Natural killer cell (primary cell): ENCODE data around the gene TXNL4B. TPM values are rescaled to one million over a fixed set of nuclear protein-coding genes. Genes with fewer than 3 reads are reported as not detected.

Source experiments
- ATAC-seq, 3 donors: fragments of 150-1000 bp in 2 of 3; fragments of 200-7000 bp in 1 of 3; cut with Tn5 transposase; 1 replicate in 1 of 3; 2 replicates in 2 of 3; pipeline ENCODE4 v1.10.0; 2021; ENCODE audit warnings: mild to moderate bottlenecking in 2 of 3, moderate library complexity in 2 of 3
- DNase-seq, 2 donors: peaks; one replicate each; pipeline versions ENCODE4 v3.0.0 to v3.0.0-alpha.2; 2013 to 2021; ENCODE audit warnings: mixed read lengths in 1 of 2
- H3K27ac ChIP-seq: one replicate; pipeline ENCODE4 v1.5.1; 2013; ENCODE audit warnings: mild to moderate bottlenecking, low read length
- H3K27me3 ChIP-seq: one replicate; pipeline ENCODE4 v1.6.1; 2013; ENCODE audit warnings: low read length; ENCODE audit not compliant: control insufficient read depth, insufficient read depth
- H3K36me3 ChIP-seq: one replicate; pipeline ENCODE4 v1.6.1; 2013; ENCODE audit warnings: low read length; ENCODE audit not compliant: control insufficient read depth, insufficient read depth
- H3K4me1 ChIP-seq: one replicate; pipeline ENCODE4 v1.6.1; 2013; ENCODE audit warnings: low read length; ENCODE audit not compliant: control insufficient read depth, insufficient read depth
- H3K4me3 ChIP-seq: one replicate; pipeline ENCODE4 v1.5.1; 2013; ENCODE audit warnings: low read length
- H3K9me3 ChIP-seq: one replicate; pipeline ENCODE4 v1.6.1; 2013; ENCODE audit warnings: low read length; ENCODE audit not compliant: control insufficient read depth, insufficient read depth
- H3K27ac Mint-ChIP-seq, 2 donors: one replicate each; pipeline ENCODE4 v1.8.0; 2022; ENCODE audit warnings: mild to moderate bottlenecking in 2 of 2, mixed read lengths in 2 of 2, moderate library complexity in 1 of 2
- H3K27me3 Mint-ChIP-seq, 2 donors: one replicate each; pipeline ENCODE4 v1.8.0; 2022; ENCODE audit warnings: low read depth in 2 of 2, mixed read lengths in 2 of 2
- H3K36me3 Mint-ChIP-seq: one replicate; pipeline ENCODE4 v1.8.0; 2022; ENCODE audit warnings: mixed read lengths
- H3K4me1 Mint-ChIP-seq, 2 donors: one replicate each; pipeline ENCODE4 v1.8.0; 2022; ENCODE audit warnings: mixed read lengths in 2 of 2
- H3K4me3 Mint-ChIP-seq: one replicate; pipeline ENCODE4 v1.8.0; 2022; ENCODE audit warnings: mild to moderate bottlenecking, moderate library complexity, mixed read lengths
- H3K9me3 Mint-ChIP-seq, 2 donors: one replicate each; pipeline ENCODE4 v1.8.0; 2022; ENCODE audit warnings: mixed read lengths in 2 of 2
- WGBS: methylation state at CpG from one replicate; pipeline ENCODE4 v1.1.7; 2013; ENCODE audit warnings: missing lambda C conversion rate; ENCODE audit not compliant: insufficient coverage; 5-methylcytosine and 5-hydroxymethylcytosine counted together
- intact Hi-C: fragments of 100-400 bp; cut with micrococcal nuclease; formaldehyde crosslinking; loops from one replicate; pipeline ENCODE4 v1.14.2; 2022
- total RNA-seq, 4 donors: library from RNA; stranded (reverse); fragments of 120-200 nt in 1 of 4; gene quantifications; one replicate each; pipeline versions ENCODE4 v1.2.3 to v1.2.4, GENCODE V29; 2013 to 2022
- TF ChIP-seq, protein P1 (sequence below): fragments of 200-600 bp; IDR thresholded peaks from one replicate; pipeline ENCODE4 v1.8.0; 2022; ENCODE audit warnings: antibody characterized with exemption

The TXNL4B gene
- total RNA-seq, 3 donors from 2014 or later (not counting 1 experiment from before 2014, with no cell fraction given): 12.1 to 13.8 (median 13.6) TPM

- DNase-seq (no peak), ATAC-seq (no peak)
- intact Hi-C loops: no loop called here
- Mint-ChIP-seq H3K27ac (no peak overlapping the region), H3K9me3 (no peaks in the 10 kb centered on the region), H3K36me3 (no peaks in the 10 kb centered on the region), H3K27me3 (no peaks in the 10 kb centered on the region), H3K4me3 (no peak overlapping the region), H3K4me1 (no peaks in the 10 kb centered on the region)
- WGBS: 91% methylated on average over 8 of the region's 8 CpGs
- Histone ChIP-seq H3K27me3 (no peaks in the 10 kb centered on the region), H3K4me1 (no peaks in the 10 kb centered on the region), H3K36me3 (no peaks in the 10 kb centered on the region), H3K4me3 (no peak overlapping the region), H3K27ac (no peak overlapping the region), H3K9me3 (no peaks in the 10 kb centered on the region)
- TF ChIP-seq, protein P1, sequence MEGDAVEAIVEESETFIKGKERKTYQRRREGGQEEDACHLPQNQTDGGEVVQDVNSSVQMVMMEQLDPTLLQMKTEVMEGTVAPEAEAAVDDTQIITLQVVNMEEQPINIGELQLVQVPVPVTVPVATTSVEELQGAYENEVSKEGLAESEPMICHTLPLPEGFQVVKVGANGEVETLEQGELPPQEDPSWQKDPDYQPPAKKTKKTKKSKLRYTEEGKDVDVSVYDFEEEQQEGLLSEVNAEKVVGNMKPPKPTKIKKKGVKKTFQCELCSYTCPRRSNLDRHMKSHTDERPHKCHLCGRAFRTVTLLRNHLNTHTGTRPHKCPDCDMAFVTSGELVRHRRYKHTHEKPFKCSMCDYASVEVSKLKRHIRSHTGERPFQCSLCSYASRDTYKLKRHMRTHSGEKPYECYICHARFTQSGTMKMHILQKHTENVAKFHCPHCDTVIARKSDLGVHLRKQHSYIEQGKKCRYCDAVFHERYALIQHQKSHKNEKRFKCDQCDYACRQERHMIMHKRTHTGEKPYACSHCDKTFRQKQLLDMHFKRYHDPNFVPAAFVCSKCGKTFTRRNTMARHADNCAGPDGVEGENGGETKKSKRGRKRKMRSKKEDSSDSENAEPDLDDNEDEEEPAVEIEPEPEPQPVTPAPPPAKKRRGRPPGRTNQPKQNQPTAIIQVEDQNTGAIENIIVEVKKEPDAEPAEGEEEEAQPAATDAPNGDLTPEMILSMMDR: no peak
Measured at GRCh38 chr16:72123426-72123825, 30.0 kb upstream of the TXNL4B start.

DNA sequence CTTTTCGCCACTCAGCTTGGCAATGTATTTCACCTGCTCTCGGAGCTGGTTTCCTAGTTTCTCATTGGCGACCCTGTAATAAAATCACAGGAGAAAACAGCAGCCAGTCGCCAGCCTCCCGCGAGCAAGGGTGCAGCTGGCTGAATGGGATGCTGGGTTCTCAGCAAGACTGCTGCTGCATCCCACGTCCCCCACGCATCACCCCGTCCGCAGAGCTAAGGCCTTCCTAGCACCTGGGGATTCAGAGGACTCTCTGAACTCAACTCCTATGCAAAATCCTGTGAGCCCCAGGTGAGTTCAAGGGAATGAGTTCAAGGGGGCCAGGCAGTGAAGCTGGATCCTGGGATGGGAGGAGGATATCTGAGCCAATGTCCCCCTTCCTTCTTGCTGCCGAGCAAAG is 29.5 kb upstream of the TXNL4B start:
- Mint-ChIP-seq H3K9me3 (no peaks in the 10 kb centered on the region), H3K4me3 (no peak overlapping the region), H3K36me3 (no peaks in the 10 kb centered on the region), H3K27me3 (no peaks in the 10 kb centered on the region), H3K27ac (no peak overlapping the region), H3K4me1 (no peaks in the 10 kb centered on the region)
- H3K9me3 ChIP-seq: no peaks in the 10 kb centered on the region
- no peak for DNase-seq
- 85% methylated on average over 10 of the region's 11 CpGs for WGBS
- ATAC-seq: no peak
- H3K4me3 ChIP-seq: no peak overlapping the region
- no peak overlapping the region for H3K27ac ChIP-seq
- intact Hi-C loops: no loop called here
- TF ChIP-seq, protein P1: no peak
- no peaks in the 10 kb centered on the region for H3K27me3 ChIP-seq
- no peaks in the 10 kb centered on the region for H3K36me3 ChIP-seq
- H3K4me1 ChIP-seq: no peaks in the 10 kb centered on the region

- no peak overlapping the region for H3K27ac Mint-ChIP-seq
- Histone ChIP-seq H3K9me3 (no peaks in the 10 kb centered on the region), H3K27me3 (no peaks in the 10 kb centered on the region), H3K27ac (no peak overlapping the region), H3K36me3 (no peaks in the 10 kb centered on the region), H3K4me3 (no peak overlapping the region), H3K4me1 (no peaks in the 10 kb centered on the region)
- H3K36me3 Mint-ChIP-seq: no peaks in the 10 kb centered on the region
- no peaks in the 10 kb centered on the region for H3K27me3 Mint-ChIP-seq
- ATAC-seq (no peak), DNase-seq (no peak)
- H3K4me3 Mint-ChIP-seq: no peak overlapping the region
- no peaks in the 10 kb centered on the region for H3K9me3 Mint-ChIP-seq
- 97% methylated on average over 2 of the region's 2 CpGs for WGBS
- TF ChIP-seq, protein P1: no peak
- intact Hi-C loops: no loop called here
- no peaks in the 10 kb centered on the region for H3K4me1 Mint-ChIP-seq
Measured at GRCh38 chr16:72122308-72122707, 28.9 kb upstream of the TXNL4B start.

DNA sequence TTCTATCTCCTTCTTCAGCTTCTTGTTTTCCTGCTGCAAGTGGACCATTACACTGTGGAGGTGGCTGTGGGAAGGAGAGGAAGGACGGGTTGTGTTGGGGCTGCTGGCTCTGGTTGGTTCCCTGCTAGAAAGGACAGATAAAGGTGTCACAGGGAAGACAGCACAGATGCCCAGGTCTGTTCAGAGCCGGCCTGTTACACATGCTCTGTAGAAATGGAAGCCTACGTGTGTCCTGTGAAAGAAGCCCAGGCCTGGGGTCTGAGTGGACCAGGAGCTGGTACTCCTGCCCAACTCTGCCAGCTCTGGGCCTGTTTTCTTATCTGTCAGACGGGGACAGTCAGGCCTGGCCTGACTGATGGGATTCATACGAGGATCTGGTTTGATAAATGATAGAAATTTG is 26.6 kb upstream of the TXNL4B start:
- intact Hi-C loops: no loop called here

More for the DNA sequence above, 26.6 kb upstream of the TXNL4B start:
- 90% methylated on average over 5 of the region's 5 CpGs for WGBS
- DNase-seq: no peak
- Mint-ChIP-seq H3K36me3 (no peaks in the 10 kb centered on the region), H3K9me3 (no peaks in the 10 kb centered on the region), H3K27ac (no peak overlapping the region), H3K4me1 (no peaks in the 10 kb centered on the region), H3K4me3 (no peak overlapping the region), H3K27me3 (no peaks in the 10 kb centered on the region)
- Histone ChIP-seq H3K4me3 (no peak overlapping the region), H3K9me3 (no peaks in the 10 kb centered on the region), H3K27ac (no peak overlapping the region), H3K36me3 (no peaks in the 10 kb centered on the region), H3K4me1 (no peaks in the 10 kb centered on the region), H3K27me3 (no peaks in the 10 kb centered on the region)
- ATAC-seq: no peak
- TF ChIP-seq, protein P1: no peak
